Stimulated activated naive CD8-positive, alpha-beta T cell treated with anti-CD3 and anti-CD28 coated beads, Interleukin-15, Interleukin-2, amounts not matched to agents 100 U/mL and 50 U/mL, for 24 hours (primary cell): ENCODE data around the gene SNX9.
"Not testable (repeated sequence)": the region's sequence is repeated elsewhere in the genome, so short reads cannot be mapped to it uniquely, and the experiment has no call there.

ENCODE experiments used
- ATAC-seq: fragments of 150-1000 bp; cut with Tn5 transposase; one replicate; pipeline ENCODE4 v1.10.0; 2021
- DNase-seq: peaks from one replicate; pipeline ENCODE4 v3.0.0; 2021

Gene SNX9

GRCh38 chr6:157831424-157832249, 8.6 kb downstream of the SNX9 start:
- DNase-seq = no peak
- peak; percentile 73 for ATAC-seq

- ATAC-seq = no peak
- DNase-seq = no peak
These were observed 9.4 kb downstream of the SNX9 start for GRCh38 chr6:157832250-157832967.

DNA sequence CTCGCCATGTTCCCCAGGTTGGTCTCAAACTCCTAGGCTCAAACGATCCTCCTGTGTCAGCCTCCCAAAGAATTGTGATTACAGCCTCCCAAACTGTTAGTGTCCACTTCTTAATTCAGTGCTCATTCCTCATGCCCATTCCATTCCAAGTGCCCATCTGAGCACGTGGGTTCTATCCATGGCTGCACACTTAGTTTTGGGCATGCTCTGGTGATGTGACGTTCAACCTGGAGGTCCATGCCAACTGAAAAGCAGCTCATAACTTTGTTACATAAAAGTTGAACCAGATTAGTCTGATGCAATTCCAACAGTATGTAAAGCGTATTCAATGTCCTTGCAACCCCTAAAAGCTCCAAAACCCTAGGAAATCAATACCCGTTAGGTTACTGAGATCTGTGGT, 11.5 kb downstream of the SNX9 start:
- DNase-seq = no peak

DNA sequence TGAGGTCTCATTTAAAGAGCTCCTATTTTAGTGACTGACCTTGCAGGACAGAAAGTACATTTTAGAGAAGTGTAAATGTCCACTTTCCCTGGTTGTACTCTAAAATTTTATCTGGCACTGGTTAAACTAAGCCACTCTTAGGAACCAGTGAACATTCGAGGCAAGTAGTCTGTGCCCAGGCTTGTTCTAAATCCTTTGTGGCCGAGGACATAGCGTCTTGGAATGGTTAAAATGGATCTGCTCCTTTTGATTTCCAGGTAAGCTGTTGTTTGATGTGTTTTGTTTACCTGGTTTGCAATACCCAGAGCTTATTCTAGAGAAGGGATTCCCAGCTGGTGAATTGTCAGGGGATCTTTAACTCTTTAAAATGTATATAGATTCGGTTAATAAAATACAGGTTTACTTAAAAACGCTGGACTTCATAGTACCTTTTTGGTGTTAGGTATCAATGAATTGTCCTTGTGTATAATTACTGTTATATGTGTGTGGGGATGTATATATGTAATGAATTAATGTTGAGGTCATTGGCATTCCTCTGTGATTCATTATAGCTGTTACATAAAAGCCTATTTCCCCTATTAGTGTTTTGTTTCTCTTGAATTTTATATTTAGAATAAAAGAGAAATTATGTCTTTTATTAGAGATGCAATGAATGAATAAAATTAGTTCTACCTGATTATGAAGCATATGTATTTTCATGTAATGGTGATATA, 15.8 kb downstream of the SNX9 start:
- no peak for DNase-seq
- no peak for ATAC-seq

More for the DNA sequence above, 11.5 kb downstream of the SNX9 start:
- ATAC-seq = no peak

DNA sequence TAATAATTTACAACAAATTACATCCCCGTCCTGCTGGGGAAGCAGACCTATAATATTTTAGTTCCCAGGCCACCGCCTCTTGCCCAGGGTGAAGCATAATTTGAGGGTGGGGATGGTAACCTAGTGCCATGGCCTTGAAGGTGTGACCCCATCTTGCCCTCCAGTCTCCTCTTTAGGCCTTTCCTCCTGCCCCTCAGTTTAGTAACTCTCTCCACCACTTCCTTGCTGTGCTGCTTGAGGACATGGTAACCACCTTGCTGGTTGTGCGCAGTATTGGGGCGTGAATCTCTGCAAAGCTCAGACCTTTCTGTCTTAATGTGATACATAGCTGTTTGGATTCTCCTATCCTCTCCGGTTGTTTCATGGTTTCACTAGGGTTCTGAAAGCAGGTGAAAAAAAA, 16.6 kb downstream of the SNX9 start:
- no peak for ATAC-seq
- DNase-seq = no peak

DNA sequence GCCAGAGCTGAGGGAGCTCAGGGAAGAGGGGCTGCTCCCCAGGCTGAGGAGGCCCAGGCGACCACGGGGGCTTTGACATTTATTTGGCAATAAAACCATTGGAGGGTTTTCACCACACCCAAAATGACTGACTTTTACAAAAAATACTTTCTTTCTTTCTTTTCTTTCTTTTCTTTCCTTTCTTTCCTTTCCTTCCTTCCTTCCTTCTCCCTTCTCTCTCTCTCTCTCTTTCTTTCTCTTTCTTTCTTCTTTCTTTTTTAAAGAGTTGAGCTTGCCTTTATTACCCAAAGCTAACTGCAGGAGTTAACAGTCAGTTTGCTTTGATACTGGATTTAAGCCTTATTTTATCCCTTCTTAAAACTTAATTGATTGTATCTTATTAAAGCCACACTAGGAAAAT, 17.2 kb downstream of the SNX9 start:
- DNase-seq = no peak
- no peak for ATAC-seq

DNA sequence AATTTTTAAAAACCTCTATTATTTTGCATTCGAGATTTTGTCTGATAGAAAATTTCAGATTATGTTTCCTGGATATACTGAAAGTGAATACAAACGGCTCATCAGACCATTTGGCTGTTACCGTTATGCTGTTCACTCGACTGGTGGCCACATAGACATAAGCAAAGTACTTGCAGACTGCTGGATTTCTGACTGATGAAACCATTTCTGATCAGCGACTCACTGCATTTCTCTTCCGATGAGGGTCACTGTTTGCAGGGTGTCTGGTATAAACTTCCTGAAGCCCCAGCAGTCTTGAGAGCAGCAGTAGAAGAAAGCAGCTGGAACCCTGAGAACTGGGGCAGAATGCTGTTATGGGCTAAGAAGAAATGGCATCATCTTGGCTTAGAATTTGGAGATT, 17.7 kb downstream of the SNX9 start:
- DNase-seq (no peak), ATAC-seq (no peak)

DNA sequence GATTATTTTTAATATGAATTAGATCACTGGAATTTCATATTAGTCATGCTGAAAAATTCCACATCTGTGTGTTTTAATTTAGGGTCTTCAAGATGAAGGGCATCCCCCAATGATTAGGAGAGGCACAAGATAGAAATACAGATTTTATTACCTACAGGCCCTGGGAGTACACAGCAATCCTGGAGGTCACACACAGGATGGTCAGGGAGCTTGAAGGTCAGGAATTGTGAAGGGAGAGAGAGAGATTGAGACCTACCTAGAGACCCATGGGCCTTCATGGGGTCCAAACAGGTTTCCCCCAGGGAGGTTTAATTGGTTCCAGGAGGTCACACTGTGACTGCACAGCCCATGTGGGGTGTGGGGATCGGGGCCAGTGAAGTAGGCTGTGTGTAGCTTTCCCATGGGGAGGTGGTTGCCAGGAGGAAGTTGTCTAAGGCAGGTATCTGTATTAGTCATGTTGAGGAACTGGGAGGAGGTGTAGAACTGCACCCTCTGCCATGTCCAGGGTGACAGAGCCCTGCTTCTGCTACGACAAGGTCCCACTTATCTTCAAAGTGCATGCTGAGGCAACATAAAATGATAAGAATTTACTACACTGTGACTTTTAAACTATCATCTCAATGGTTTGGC, 18.3 kb downstream of the SNX9 start:
- ATAC-seq (peak; percentile 57), DNase-seq (peak; percentile 24)

DNA sequence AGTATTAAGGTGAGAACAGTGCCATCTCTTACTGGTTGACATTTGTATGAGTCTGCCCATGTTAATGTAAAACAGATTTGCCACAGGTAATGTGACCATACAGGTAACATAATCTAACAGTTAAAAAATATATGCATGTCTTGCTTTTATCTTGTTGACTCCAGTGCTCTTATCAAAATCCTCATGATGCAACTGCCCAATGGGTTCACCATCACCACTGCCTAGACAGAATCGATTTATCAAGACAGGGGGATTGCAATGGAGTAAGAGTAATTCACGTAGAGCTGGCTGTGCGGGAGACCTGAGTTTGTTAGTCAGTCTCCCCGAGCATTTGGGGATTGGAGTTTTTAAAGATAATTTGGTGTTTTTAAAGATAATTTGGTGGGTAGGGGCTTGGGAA, 19.2 kb downstream of the SNX9 start:
- DNase-seq (no peak), ATAC-seq (no peak)

DNA sequence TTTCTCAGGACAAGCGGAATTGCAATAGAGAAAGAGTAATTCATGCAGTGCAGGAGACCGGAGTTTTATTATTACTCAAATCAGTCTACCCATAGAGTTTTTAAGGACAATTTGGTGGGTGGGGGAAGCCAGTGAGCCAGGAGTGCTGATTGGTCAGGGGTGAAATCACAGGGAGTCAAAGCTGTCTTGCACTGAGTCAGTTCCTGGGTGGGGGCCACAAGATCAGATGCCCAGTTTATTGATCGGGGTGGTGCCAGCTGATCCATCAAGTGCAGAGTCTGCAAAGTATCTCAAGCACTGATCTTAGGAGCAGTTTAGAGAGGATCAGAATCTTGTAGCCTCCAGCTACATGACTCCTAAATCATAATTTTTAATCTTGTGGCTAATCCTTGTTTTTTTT, 21.1 kb downstream of the SNX9 start:
- not testable (repeated sequence) for ATAC-seq

DNA sequence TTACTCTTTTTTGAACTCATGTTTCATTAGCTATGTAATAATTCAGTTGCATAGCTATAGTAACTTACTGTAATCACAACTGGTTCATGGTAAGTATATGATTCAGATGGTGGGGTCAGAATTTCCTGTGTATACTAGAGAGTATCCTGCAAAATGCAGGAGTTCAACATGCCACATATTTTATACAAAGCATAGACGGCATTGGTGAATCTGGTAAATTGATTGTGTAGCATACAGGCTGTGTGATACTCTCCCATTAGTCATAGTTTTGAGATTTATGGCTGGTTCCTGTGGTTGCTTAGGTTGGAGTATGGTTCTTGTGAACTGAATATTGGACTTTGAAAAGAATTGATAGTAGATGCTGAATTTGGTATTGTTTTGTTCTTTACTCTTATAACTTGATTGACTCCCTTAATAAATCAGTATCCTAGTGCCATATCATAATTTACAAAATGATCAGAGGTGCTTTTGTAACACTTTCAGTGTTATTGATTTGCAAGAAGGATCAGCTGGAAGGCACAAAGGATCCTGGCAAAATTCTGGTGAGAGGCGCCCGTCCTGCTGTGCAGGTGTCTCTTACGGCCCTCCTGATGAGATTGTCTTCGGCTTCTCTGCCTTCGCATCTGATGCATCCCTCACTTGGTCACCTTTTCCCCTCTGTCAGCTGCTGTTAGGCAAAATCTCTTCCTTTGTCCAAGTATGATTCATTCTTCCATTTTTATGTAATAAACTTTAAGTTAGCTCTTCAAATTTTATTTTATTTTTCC, 22.6 kb downstream of the SNX9 start:
- ATAC-seq (peak; percentile 72), DNase-seq (no peak)

More for the DNA sequence above, 21.1 kb downstream of the SNX9 start:
- not testable (repeated sequence) for DNase-seq

- no peak for ATAC-seq
These were observed 24.8 kb downstream of the SNX9 start for GRCh38 chr6:157847846-157848245.

DNA sequence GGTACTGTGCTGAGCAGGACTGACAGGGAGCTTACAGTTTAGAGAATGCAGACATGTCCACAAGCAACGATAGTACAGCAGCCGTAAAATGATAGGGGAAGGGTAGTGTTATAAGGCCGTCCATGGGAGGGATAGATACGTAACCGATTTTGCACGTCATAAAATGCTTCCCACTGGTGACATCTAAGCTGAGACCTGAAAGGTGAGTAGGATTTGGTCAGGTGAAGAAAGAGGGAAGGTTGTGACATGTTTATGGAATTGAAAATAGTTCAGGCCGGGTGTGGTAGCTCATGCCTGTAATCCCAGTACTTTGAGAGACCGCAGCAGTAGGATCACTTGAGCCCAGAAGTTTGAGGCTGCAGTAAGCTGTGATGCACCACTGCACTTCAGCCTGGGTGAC, 25.6 kb downstream of the SNX9 start:
- DNase-seq = no peak
- no peak for ATAC-seq

More at GRCh38 chr6:157847846-157848245, 24.8 kb downstream of the SNX9 start:
- no peak for DNase-seq

GRCh38 chr6:157849288-157850017, 26.4 kb downstream of the SNX9 start:
- ATAC-seq (no peak), DNase-seq (no peak)

GRCh38 chr6:157850030-157850429, 27.0 kb downstream of the SNX9 start:
- DNase-seq (no peak), ATAC-seq (no peak)

GRCh38 chr6:157853018-157853805, 30.2 kb downstream of the SNX9 start:
- DNase-seq (no peak), ATAC-seq (no peak)

GRCh38 chr6:157853902-157854502, 31.0 kb downstream of the SNX9 start:
- DNase-seq (no peak), ATAC-seq (no peak)

- ATAC-seq = no peak
- no peak for DNase-seq
These were observed 32.3 kb downstream of the SNX9 start for GRCh38 chr6:157855325-157855724.

DNA sequence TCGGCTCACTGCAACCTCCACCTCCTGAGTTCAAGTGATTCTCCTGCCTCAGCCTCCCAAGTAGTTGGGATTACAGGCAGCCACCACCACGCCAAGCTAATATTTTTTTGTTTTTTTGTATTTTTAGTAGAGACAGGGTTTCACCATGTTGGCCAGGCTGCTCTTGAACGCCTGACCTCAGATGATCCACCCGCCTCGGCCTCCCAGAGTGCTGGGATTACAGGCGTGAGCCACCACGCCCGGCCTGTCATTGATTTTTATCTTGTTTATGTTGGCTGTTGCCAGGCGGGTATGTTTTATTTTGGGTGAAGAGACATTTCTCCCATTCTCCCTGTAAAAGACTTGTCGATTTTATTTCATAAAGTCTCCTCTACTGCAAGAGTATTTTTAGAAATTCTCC, 32.8 kb downstream of the SNX9 start:
- not testable (repeated sequence) for ATAC-seq, DNase-seq

GRCh38 chr6:157858664-157859063, 35.6 kb downstream of the SNX9 start:
- not testable (repeated sequence) for ATAC-seq, DNase-seq
